ENCODE measurements around the gene PLEKHH3. TPM values are rescaled to one million over a fixed set of nuclear protein-coding genes. Genes with fewer than 3 reads are reported as not detected.
"Not testable (repeated sequence)": the region's sequence is repeated elsewhere in the genome, so short reads cannot be mapped to it uniquely, and the experiment has no call there.

PLEKHH3 gene
- polyA plus RNA-seq, 1 experiment, result 9.1 TPM

- no peaks in the 10 kb centered on the region; the same call in 1 of the 2 replicates for H3K27me3 ChIP-seq (ENCODE audit: control insufficient read depth, insufficient read depth, low read length)
- no peak for DNase-seq (ENCODE audit: low read depth)
- ChIA-PET POLR2A (no interaction called here), CTCF (interaction anchor here (1.4 kb wide), 1 partner anchor 24 kb away, joined by 4 read pairs; no protein-coding TSS in a partner anchor)
- no peak for TF ChIP-seq CTCF (IDR thresholded peaks at IDR 0.05; ENCODE audit: insufficient read depth, low read depth, low read length)
- no peak overlapping the region for H3K4me3 ChIP-seq (ENCODE audit: low read depth, low read length)
- H3K36me3 ChIP-seq (ENCODE audit: control insufficient read depth, insufficient read depth, low read length), result no peaks in the 10 kb centered on the region
These were observed 43.8 kb downstream of the PLEKHH3 start for GRCh38 chr17:42632949-42633444.

DNA sequence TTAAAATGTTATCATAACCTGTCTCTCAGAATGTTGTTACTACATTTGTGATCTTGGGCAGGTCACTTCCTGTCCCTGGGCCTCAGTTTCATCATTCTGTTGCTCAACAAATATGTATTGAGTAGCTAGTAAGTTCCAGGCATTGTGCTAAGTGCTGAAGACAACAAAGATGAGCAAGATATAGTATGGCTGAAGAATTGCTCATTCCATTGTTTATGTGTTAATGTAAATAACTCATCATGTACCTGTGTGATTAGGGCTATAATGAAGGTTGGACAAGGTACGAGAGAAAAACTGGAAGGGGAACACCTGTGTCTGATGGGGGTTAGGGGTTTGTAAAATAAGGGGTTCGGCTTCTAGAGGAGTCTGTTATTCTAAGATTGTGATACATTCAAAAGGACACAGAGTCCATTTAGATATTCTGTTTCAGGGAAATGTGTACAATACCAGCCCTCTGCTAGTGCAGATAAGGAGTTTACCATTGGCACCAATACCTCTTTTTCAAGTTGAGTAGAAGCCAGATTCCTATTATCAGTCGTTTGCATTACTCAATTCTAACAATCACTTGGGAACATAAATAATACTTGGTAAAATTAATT lies 47.3 kb downstream of the PLEKHH3 start:
- no peak for DNase-seq (ENCODE audit: low read depth)
- no peak overlapping the region for H3K4me3 ChIP-seq (ENCODE audit: low read depth, low read length)

GRCh38 chr17:42627032-42627764 lies 49.6 kb downstream of the PLEKHH3 start:
- H3K4me3 ChIP-seq (ENCODE audit: low read depth, low read length); H3K27me3 ChIP-seq (ENCODE audit: control insufficient read depth, insufficient read depth, low read length); POLR2A ChIA-PET; H3K36me3 ChIP-seq (ENCODE audit: control insufficient read depth, insufficient read depth, low read length); DNase-seq (ENCODE audit: low read depth): not testable (repeated sequence)
- CTCF ChIA-PET, result interaction anchor here (0.7 kb wide), 1 partner anchor 806 kb away, joined by 3 read pairs; no protein-coding TSS in a partner anchor

More for the DNA sequence above, 47.3 kb downstream of the PLEKHH3 start:
- H3K27me3 ChIP-seq (ENCODE audit: control insufficient read depth, insufficient read depth, low read length), result no peaks in the 10 kb centered on the region; the same call in 1 of the 2 replicates
- TF ChIP-seq CTCF (IDR thresholded peaks at IDR 0.05; ENCODE audit: insufficient read depth, low read depth, low read length), result no peak
- ChIA-PET POLR2A (no interaction called here), CTCF (interaction anchor here (0.7 kb wide), 1 partner anchor 50 kb away, joined by 3 read pairs; no protein-coding TSS in a partner anchor)
- no peaks in the 10 kb centered on the region for H3K36me3 ChIP-seq (ENCODE audit: control insufficient read depth, insufficient read depth, low read length)

DNA sequence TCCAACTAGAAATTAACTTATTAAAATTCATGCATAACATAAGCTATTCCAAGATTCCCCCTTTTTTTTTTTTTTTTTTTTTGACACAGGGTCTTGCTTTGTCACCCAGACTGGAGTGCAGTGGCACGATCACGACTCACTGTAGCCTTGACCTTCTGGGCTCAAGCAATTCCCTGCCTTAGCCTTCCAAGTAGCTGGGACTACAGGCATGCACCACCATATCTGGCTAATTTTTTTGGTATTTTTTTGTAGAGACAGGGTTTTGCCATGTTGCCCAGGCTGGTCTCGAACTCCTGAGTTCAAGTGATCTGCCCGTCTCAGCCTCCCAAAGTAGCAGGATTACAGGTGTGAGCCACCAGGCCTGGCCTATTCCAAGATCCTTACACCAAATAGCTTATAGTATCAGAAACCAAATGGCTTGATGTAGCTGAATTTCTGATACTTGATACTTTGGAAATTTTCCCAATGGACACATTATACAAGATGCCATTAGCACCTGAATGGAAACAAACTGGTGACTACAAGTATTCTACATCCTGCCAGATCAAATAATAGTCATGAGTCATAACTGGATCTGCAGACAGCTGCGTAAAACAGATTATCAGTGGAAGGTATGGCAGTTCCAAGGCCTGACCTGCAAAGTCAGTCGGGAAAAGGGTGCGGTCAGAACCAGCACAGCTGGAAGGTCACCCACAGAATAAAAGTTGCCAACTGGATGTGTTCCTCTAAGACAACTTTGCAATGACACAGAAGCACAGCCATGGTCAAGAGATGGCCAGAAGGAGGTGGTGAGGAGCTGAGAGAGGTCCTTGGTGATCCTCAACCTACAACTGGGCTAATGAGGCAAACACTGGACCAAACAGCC lies 52.8 kb downstream of the PLEKHH3 start:
- Histone ChIP-seq H3K36me3 (ENCODE audit: control insufficient read depth, insufficient read depth, low read length) (no peaks in the 10 kb centered on the region), H3K27me3 (ENCODE audit: control insufficient read depth, insufficient read depth, low read length) (no peaks in the 10 kb centered on the region; the same call in 1 of the 2 replicates), H3K4me3 (ENCODE audit: low read depth, low read length) (no peak overlapping the region)
- POLR2A ChIA-PET, result interaction anchor here (0.6 kb wide), 1 partner anchor 17 kb away, joined by 8 read pairs; no protein-coding TSS in a partner anchor
- TF ChIP-seq CTCF (IDR thresholded peaks at IDR 0.05; ENCODE audit: insufficient read depth, low read depth, low read length), result no peak
- DNase-seq (ENCODE audit: low read depth), result no peak
- CTCF ChIA-PET, result interaction anchor here (0.6 to 1.4 kb wide), 4 partner anchors 28 to 1137 kb away, joined by 3 to 4 read pairs (median 3); no protein-coding TSS in a partner anchor

- Histone ChIP-seq H3K4me3 (ENCODE audit: low read depth, low read length) (no peak overlapping the region), H3K36me3 (ENCODE audit: control insufficient read depth, insufficient read depth, low read length) (no peaks in the 10 kb centered on the region), H3K27me3 (ENCODE audit: control insufficient read depth, insufficient read depth, low read length) (no peaks in the 10 kb centered on the region; the same call in 1 of the 2 replicates)
- TF ChIP-seq CTCF (IDR thresholded peaks at IDR 0.05; ENCODE audit: insufficient read depth, low read depth, low read length), result no peak
- CTCF ChIA-PET, result interaction anchor here (0.6 to 1.8 kb wide), 5 partner anchors 14 to 1138 kb away, joined by 3 to 8 read pairs (median 3); partner anchors contain the start of genes RETREG3 and TUBG1
- POLR2A ChIA-PET, result interaction anchor here (0.6 kb wide), 1 partner anchor 16 kb away, joined by 8 read pairs; no protein-coding TSS in a partner anchor
- DNase-seq (ENCODE audit: low read depth), result no peak
These were observed 53.5 kb downstream of the PLEKHH3 start for GRCh38 chr17:42623271-42623670.

DNA sequence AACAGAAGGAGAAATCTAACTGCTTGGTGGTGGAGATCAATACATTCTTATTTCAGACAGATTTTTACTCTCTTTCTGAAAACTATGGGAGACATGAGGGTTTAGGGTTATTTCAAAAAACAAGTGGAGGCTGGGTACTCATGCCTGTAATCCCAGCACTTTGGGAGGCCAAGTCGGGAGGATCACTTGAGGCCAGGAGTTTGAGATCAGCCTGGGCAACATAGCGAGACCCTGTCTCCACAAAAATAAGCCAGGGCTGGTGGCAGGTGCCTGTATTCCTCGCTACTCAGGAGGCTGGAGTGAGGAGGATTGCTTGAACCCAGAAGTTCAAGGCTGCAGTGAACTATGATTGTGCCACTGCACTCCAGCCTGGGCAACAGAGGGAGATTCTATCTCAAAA lies 54.8 kb downstream of the PLEKHH3 start:
- H3K27me3 ChIP-seq (ENCODE audit: control insufficient read depth, insufficient read depth, low read length); DNase-seq (ENCODE audit: low read depth); H3K36me3 ChIP-seq (ENCODE audit: control insufficient read depth, insufficient read depth, low read length); POLR2A ChIA-PET; H3K4me3 ChIP-seq (ENCODE audit: low read depth, low read length): not testable (repeated sequence)
- CTCF ChIA-PET, result interaction anchor here (1.1 to 1.8 kb wide), 2 partner anchors 13 to 202 kb away, joined by 4 to 8 read pairs; partner anchors contain the start of genes BECN1, RETREG3 and TUBG1
